ENCODE measurements around the gene PPEF2. TPM values are rescaled to one million over a fixed set of nuclear protein-coding genes. Genes with fewer than 3 reads are reported as not detected.

The PPEF2 gene
- total RNA-seq, 1 donor, result not detected

DNA sequence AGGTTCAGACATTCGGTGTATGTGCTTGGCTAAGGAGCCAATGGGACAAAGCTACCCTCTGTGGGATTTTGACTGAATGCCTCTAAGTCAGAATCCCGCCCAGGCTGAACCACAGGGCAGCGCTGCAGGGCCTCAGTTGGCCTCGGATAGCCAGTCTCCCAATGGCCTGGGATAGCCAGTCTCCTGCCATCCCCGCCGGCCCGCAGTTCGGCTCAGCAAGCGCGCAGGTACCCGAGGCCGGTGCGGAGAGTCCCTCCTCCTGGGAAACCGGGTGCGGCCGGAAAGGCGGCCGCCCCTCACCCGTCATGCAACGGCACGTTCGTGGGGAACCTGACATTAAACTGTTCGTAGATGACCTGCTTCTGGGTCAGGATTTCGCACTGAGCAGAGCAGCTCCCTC is 16.1 kb downstream of the PPEF2 start:
- TF ChIP-seq, protein P1, sequence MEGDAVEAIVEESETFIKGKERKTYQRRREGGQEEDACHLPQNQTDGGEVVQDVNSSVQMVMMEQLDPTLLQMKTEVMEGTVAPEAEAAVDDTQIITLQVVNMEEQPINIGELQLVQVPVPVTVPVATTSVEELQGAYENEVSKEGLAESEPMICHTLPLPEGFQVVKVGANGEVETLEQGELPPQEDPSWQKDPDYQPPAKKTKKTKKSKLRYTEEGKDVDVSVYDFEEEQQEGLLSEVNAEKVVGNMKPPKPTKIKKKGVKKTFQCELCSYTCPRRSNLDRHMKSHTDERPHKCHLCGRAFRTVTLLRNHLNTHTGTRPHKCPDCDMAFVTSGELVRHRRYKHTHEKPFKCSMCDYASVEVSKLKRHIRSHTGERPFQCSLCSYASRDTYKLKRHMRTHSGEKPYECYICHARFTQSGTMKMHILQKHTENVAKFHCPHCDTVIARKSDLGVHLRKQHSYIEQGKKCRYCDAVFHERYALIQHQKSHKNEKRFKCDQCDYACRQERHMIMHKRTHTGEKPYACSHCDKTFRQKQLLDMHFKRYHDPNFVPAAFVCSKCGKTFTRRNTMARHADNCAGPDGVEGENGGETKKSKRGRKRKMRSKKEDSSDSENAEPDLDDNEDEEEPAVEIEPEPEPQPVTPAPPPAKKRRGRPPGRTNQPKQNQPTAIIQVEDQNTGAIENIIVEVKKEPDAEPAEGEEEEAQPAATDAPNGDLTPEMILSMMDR (IDR thresholded peaks at IDR 0.05; ENCODE audit: insufficient read depth, low read length), result no peak
- no peak for DNase-seq (ENCODE audit: low read depth)
- no peak overlapping the region for H3K4me3 ChIP-seq (ENCODE audit: low read depth, low read length)

DNA sequence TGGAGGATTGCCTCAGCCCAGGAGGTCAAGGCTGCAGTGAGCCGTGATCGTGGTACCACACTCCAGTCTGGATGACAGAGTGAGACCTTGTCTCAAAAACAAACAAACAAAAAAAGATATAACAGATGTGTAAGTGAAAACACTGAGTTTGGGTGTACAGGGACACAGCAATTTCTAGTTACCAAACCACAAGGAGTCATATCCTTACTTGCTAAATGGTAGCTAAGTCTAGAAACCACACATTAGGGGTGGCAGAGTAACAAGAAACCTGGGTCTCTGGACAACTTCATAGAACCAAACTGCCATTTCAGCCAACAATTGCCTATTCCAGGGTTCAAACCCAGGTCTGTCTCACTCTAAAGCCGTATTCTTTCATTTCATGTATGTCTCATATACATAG is 20.8 kb downstream of the PPEF2 start:
- no peak overlapping the region for H3K4me3 ChIP-seq (ENCODE audit: low read depth, low read length)
- no peak for DNase-seq (ENCODE audit: low read depth)
- TF ChIP-seq, protein P1 (IDR thresholded peaks at IDR 0.05; ENCODE audit: insufficient read depth, low read length), result no peak

GRCh38 chr4:75880278-75880677 is 22.0 kb downstream of the PPEF2 start:
- DNase-seq (ENCODE audit: low read depth), result no peak

GRCh38 chr4:75878246-75878756 is 24.0 kb downstream of the PPEF2 start:
- DNase-seq (ENCODE audit: low read depth), result no peak
- TF ChIP-seq, protein P1 (IDR thresholded peaks at IDR 0.05; ENCODE audit: insufficient read depth, low read length), result no peak
- no peak overlapping the region for H3K4me3 ChIP-seq (ENCODE audit: low read depth, low read length)

More at GRCh38 chr4:75880278-75880677, 22.0 kb downstream of the PPEF2 start:
- H3K4me3 ChIP-seq (ENCODE audit: low read depth, low read length), result no peak overlapping the region
- TF ChIP-seq, protein P1 (IDR thresholded peaks at IDR 0.05; ENCODE audit: insufficient read depth, low read length), result no peak

- no peak for DNase-seq (ENCODE audit: low read depth)
- TF ChIP-seq, protein P1 (IDR thresholded peaks at IDR 0.05; ENCODE audit: insufficient read depth, low read length), result no peak
- no peak overlapping the region for H3K4me3 ChIP-seq (ENCODE audit: low read depth, low read length)
Observed at GRCh38 chr4:75876218-75876617, 26.0 kb downstream of the PPEF2 start.

GRCh38 chr4:75869100-75869499 is 33.2 kb downstream of the PPEF2 start:
- no peak overlapping the region for H3K4me3 ChIP-seq (ENCODE audit: low read depth, low read length)
- TF ChIP-seq, protein P1 (IDR thresholded peaks at IDR 0.05; ENCODE audit: insufficient read depth, low read length), result no peak
- DNase-seq (ENCODE audit: low read depth), result no peak

GRCh38 chr4:75867130-75867529 is 35.1 kb downstream of the PPEF2 start:
- H3K4me3 ChIP-seq (ENCODE audit: low read depth, low read length), result no peak overlapping the region
- DNase-seq (ENCODE audit: low read depth), result no peak
- TF ChIP-seq, protein P1 (IDR thresholded peaks at IDR 0.05; ENCODE audit: insufficient read depth, low read length), result no peak
